GM18502 (cell line): ENCODE measurements around the gene ZFHX2.
"Not testable (repeated sequence)": the region's sequence is repeated elsewhere in the genome, so short reads cannot be mapped to it uniquely, and the experiment has no call there.

Source experiments
- ATAC-seq: cut with Tn5 transposase; IDR thresholded peaks from one replicate; pipeline ENCODE4 v1.9.1; 2021; ENCODE audit warnings: mild to moderate bottlenecking; ENCODE audit not compliant: unreplicated experiment, poor library complexity

The ZFHX2 gene

GRCh38 chr14:23544511-23545447, 6.8 kb downstream of the ZFHX2 start:
- no peak for ATAC-seq

GRCh38 chr14:23543403-23543802, 8.2 kb downstream of the ZFHX2 start:
- no peak for ATAC-seq

DNA sequence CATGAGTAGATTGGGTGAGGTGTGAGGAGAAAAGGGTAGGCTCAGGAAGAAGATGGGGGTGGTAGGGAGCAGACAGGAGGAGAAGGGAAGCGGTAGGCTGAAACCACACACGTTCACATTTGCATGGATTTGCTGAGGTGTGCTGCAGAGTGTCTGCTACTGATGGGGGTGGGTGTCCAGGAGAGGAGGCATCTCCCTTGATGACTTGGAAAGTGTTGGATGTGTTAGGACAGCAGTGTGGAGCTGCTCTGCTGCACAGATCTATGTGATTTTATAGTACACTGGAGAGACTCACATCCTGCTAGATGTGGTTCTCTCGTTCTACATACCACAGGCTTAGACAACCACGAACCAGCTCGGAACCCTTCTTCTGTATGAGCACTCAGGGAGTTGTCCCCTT, 9.3 kb downstream of the ZFHX2 start:
- no peak for ATAC-seq

DNA sequence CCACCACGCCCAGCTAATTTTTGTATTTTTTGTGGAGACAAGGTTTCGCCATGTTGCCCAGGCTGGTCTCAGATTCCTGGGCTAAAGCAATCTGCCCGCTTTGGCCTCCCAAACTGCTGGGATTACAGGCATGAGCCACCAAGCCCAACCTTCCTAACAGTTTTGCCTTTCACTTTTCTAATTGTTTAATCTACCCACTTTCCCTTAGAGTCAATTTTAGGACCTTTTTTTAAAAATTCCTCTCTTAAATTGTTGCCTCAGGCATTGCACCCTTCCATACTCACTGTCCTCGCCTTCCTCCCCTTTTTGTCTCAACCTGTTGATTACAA, 11.5 kb downstream of the ZFHX2 start:
- ATAC-seq = no peak

GRCh38 chr14:23539248-23540140, 12.1 kb downstream of the ZFHX2 start:
- no peak for ATAC-seq

GRCh38 chr14:23538785-23539184, 12.8 kb downstream of the ZFHX2 start:
- ATAC-seq = no peak

GRCh38 chr14:23538050-23538718, 13.4 kb downstream of the ZFHX2 start:
- ATAC-seq = no peak

GRCh38 chr14:23537351-23538049, 14.1 kb downstream of the ZFHX2 start:
- ATAC-seq = no peak

DNA sequence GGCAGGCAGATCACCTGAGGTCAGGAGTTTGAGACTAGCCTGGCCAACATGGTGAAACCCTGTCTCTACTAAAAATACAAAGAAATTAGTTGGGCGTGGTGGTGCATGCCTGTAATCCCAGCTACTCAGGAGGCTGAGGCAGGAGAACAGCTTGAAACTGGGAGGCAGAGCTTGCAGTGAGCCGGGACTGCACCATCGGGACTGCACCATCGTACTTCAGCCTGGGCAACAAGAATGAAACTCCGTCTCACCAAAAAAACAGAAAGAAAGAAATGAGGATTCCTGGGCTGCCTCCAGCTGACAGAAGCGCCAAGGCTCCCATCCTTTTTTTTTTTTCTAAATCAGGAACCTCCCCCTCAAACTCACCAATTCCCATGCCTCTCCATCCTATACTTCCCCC, 14.7 kb downstream of the ZFHX2 start:
- ATAC-seq = not testable (repeated sequence)

DNA sequence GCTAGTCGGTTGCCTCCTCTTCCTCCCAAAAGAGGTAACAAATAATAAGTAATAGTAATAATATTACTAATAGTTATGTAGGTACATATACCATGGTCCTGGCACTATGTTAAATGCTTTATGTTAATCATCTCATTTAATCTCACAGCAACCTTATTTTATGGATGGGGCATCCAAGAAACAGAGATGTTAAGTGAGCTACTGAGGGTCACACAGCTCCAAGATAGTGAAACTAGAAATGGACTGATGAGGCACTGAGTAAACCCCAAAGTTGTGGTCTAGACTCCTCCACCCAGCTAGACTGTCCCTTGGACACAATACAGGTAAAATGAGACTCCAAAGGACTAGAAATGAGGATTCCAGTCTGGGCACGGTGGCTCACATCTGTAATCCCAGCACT, 15.1 kb downstream of the ZFHX2 start:
- no peak for ATAC-seq

- ATAC-seq = no peak
Observed at GRCh38 chr14:23535943-23536342, 15.6 kb downstream of the ZFHX2 start.

GRCh38 chr14:23533652-23534435, 17.7 kb downstream of the ZFHX2 start:
- no peak for ATAC-seq

- ATAC-seq = no peak
Observed at GRCh38 chr14:23532658-23533057, 18.9 kb downstream of the ZFHX2 start.

GRCh38 chr14:23531391-23531790, 20.2 kb downstream of the ZFHX2 start:
- no peak for ATAC-seq

GRCh38 chr14:23530375-23531055, 21.1 kb downstream of the ZFHX2 start:
- ATAC-seq = no peak

- no peak for ATAC-seq
Observed at GRCh38 chr14:23529016-23529415, 22.5 kb downstream of the ZFHX2 start.

- no peak for ATAC-seq
Observed at GRCh38 chr14:23528555-23528954, 23.0 kb downstream of the ZFHX2 start.

DNA sequence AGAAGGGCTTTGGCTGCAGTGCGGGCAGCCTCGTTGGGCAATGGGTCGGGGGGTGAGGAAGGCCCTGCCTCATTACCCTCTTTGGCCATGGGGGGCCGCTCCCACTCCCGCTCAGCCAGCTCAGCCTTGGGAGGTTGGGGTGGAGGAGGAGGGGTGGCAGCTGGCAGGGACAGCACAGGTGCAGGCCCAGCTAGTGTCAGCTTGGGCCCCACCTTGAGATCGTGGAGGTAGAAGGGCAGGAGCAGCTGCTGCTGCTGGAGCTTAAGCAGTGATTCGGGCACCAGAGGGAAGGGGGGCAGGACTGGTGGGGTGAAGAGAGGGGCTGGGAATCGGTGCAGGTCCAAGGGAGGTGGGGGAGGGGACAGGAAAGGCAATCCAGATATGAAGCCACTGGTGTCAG, 26.0 kb downstream of the ZFHX2 start:
- no peak for ATAC-seq

- no peak for ATAC-seq
Observed at GRCh38 chr14:23524954-23525353, 26.6 kb downstream of the ZFHX2 start.
